A673 (cell line): Measurements from ENCODE around the gene TMEM218. TPM values are rescaled to one million over a fixed set of nuclear protein-coding genes. Genes with fewer than 3 reads are reported as not detected.

Experiments used
- BruUV-seq: library from RNA; stranded (reverse); fragments of 400-500 nt; replicated peaks from 2 replicates; lab custom pipeline; 2021; lab: Mats Ljungman, UMichigan
- CTCF ChIA-PET: fragments of 300-600 bp; sonication (Branson Sonifier 250); formaldehyde crosslinking; loops from one replicate; lab custom pipeline; 2022; ENCODE audit warnings: antibody characterized with exemption; lab: Charles Lee
- POLR2A ChIA-PET: fragments of 300-600 bp; sonication (Branson Sonifier 250); formaldehyde crosslinking; loops from one replicate; lab custom pipeline; 2022; ENCODE audit warnings: antibody characterized with exemption; ENCODE audit not compliant: low non-redundant PET; lab: Charles Lee
- DNase-seq: peaks from one replicate; pipeline ENCODE4 v3.0.0-alpha.2; 2015; ENCODE audit warnings: low spot score
- H3K27ac ChIP-seq: fragments of 200-600 bp; sonication (generic); 2 replicates; pipeline ENCODE4 v1.5.1; 2016; ENCODE audit warnings: mixed run types, low read depth, mild to moderate bottlenecking, mixed read lengths, antibody characterized with exemption, low read length; ENCODE audit not compliant: poor library complexity, severe bottlenecking
- H3K27me3 ChIP-seq: fragments of 200-600 bp; sonication (generic); replicated peaks from 2 replicates; pipeline ENCODE4 v1.6.1; 2017; ENCODE audit warnings: mixed run types, low read depth, mild to moderate bottlenecking, mixed read lengths, antibody characterized with exemption, low read length; ENCODE audit not compliant: insufficient read depth, poor library complexity
- H3K36me3 ChIP-seq: fragments of 200-600 bp; sonication (generic); 2 replicates; pipeline ENCODE4 v1.6.1; 2016; ENCODE audit warnings: mixed run types, mild to moderate bottlenecking, mixed read lengths, antibody characterized with exemption, low read length; ENCODE audit not compliant: insufficient read depth, poor library complexity, severe bottlenecking
- H3K4me1 ChIP-seq: fragments of 200-600 bp; sonication (generic); 2 replicates; pipeline ENCODE4 v1.6.1; 2017; ENCODE audit warnings: mixed run types, mild to moderate bottlenecking, mixed read lengths, antibody characterized with exemption, low read length; ENCODE audit not compliant: insufficient read depth, poor library complexity, severe bottlenecking
- H3K4me3 ChIP-seq: fragments of 200-600 bp; sonication (generic); 2 replicates; pipeline ENCODE4 v1.5.1; 2016; ENCODE audit warnings: low read depth, mixed run types, mild to moderate bottlenecking, mixed read lengths, low read length; ENCODE audit not compliant: poor library complexity, severe bottlenecking
- H3K9me3 ChIP-seq: fragments of 200-600 bp; sonication (generic); 2 replicates; pipeline ENCODE4 v1.6.1; 2016; ENCODE audit warnings: mixed run types, low read depth, mild to moderate bottlenecking, mixed read lengths, antibody characterized with exemption, low read length; ENCODE audit not compliant: poor library complexity, severe bottlenecking
- CTCF ChIP-seq: fragments of 300-800, 200-600 bp; sonication (generic); conservative IDR thresholded peaks from 2 replicates; pipeline ENCODE4 v1.5.1; 2017; ENCODE audit warnings: low read depth, mild to moderate bottlenecking, antibody characterized with exemption, low read length, moderate library complexity, mixed read lengths
- EZH2 ChIP-seq: fragments of 200-600 bp; sonication (generic); IDR thresholded peaks from 2 replicates; pipeline ENCODE4 v1.6.1; 2017; ENCODE audit warnings: borderline replicate concordance, low read depth, mild to moderate bottlenecking, mixed read lengths, antibody characterized with exemption, low read length; ENCODE audit not compliant: poor library complexity, severe bottlenecking
- intact Hi-C: fragments of 100-400 bp; cut with micrococcal nuclease; formaldehyde crosslinking; loops from one replicate; pipeline ENCODE4 v1.10.0; 2022; ENCODE audit not compliant: unreplicated experiment
- total RNA-seq: library from RNA; stranded (reverse); gene quantifications from 2 replicates; pipeline ENCODE4 v1.2.3, GENCODE V29; 2021

The TMEM218 gene
- total RNA-seq, 1 experiment from 2014 or later = 28.8 TPM

GRCh38 chr11:125110506-125110905 lies 920 bp downstream of the TMEM218 start:
- Histone ChIP-seq H3K9me3 (no peaks in the 10 kb centered on the region), H3K4me1 (peaks cover 5% of the 10 kb centered on the region), H3K27ac (no peak overlapping the region), H3K4me3 (peak overlapping the region; percentile 74), H3K36me3 (no peaks in the 10 kb centered on the region), H3K27me3 (no peaks in the 10 kb centered on the region)
- TF ChIP-seq CTCF = no peak
- TF ChIP-seq EZH2 = no peak
- intact Hi-C loops = no loop called here
- BruUV-seq = no TSS peak
- CTCF ChIA-PET = no interaction called here
- DNase-seq = no peak
- POLR2A ChIA-PET = no interaction called here

GRCh38 chr11:125108469-125108868 lies 3.0 kb downstream of the TMEM218 start:
- ChIA-PET POLR2A (no interaction called here), CTCF (no interaction called here)
- Histone ChIP-seq H3K27me3 (no peaks in the 10 kb centered on the region), H3K4me1 (peaks cover 5% of the 10 kb centered on the region), H3K4me3 (no peak overlapping the region), H3K36me3 (no peaks in the 10 kb centered on the region), H3K9me3 (no peaks in the 10 kb centered on the region), H3K27ac (no peak overlapping the region)
- no TSS peak for BruUV-seq
- TF ChIP-seq EZH2 = no peak
- no peak for TF ChIP-seq CTCF
- no peak for DNase-seq
- intact Hi-C loops = no loop called here

DNA sequence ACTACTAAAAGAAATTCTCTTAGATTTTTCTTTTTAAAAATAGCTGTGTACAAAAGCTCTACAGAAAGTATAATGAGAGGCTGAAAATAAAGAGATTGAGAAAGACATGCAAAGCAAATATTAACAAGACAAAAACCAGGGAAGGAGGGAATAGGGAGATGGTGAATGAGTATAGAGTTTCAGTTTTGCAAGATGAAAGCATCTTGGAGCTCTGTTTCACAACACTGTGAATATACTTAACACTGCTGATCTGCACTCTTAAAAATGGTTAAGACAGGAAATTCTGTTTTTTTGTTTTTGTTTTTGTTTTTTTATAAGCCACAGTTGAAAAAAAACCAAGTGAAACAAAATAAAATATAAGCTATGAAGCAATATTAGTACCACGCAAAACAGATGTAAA lies 5.5 kb downstream of the TMEM218 start:
- intact Hi-C loops = no loop called here
- H3K27ac ChIP-seq = no peak overlapping the region
- ChIA-PET POLR2A (interaction anchor here (0.5 kb wide), 1 partner anchor 12 kb away, joined by 14 read pairs; no protein-coding TSS in a partner anchor), CTCF (interaction anchor here (0.5 kb wide), 1 partner anchor 249 kb away, joined by 6 read pairs; no protein-coding TSS in a partner anchor)
- DNase-seq = no peak
- H3K4me1 ChIP-seq = peaks cover 5% of the 10 kb centered on the region
- no peaks in the 10 kb centered on the region for H3K27me3 ChIP-seq
- H3K4me3 ChIP-seq = no peak overlapping the region
- TF ChIP-seq CTCF = no peak
- peaks cover 1% of the 10 kb centered on the region for H3K36me3 ChIP-seq
- no TSS peak for BruUV-seq
- H3K9me3 ChIP-seq = no peaks in the 10 kb centered on the region
